ENCODE measurements around the gene ELP2. TPM values are rescaled to one million over a fixed set of nuclear protein-coding genes. Genes with fewer than 3 reads are reported as not detected.
"Not testable (repeated sequence)": the region's sequence is repeated elsewhere in the genome, so short reads cannot be mapped to it uniquely, and the experiment has no call there.

Gene ELP2
- total RNA-seq: 49.7 TPM
- long read RNA-seq, full-length matches to known transcripts: 91 of 119 reads
- long read RNA-seq, partial matches to known transcripts: 6 of 119 reads
- long read RNA-seq, other reads (novel, unspliced or antisense): 22 of 119 reads

GRCh38 chr18:36129300-36130038 is at the start of gene ELP2, which contains the start of gene SLC39A6:
ELP2 (plus strand) TSS chr18:36129899; CDS start chr18:36129934, 35 bp downstream.
SLC39A6 (minus strand) TSS chr18:36129340; CDS start chr18:36127007, 2,333 bp downstream.
- H3K4me1 ChIP-seq: peaks cover 49% of the 10 kb centered on the region
- H3K27me3 ChIP-seq (ENCODE audit: low read depth): no peaks in the 10 kb centered on the region
- H3K27ac ChIP-seq (replicated peaks): peak within 1 kb of the TSS; percentile 95
- H3K9me3 ChIP-seq (replicated peaks): no peaks in the 10 kb centered on the region
- DNase-seq: peak; percentile 96
- H3K4me3 ChIP-seq: peak within 1 kb of the TSS; percentile 89
- intact Hi-C loops (cut with micrococcal nuclease): no loop called here
- H3K36me3 ChIP-seq: peaks cover 6% of the 10 kb centered on the region
- TF ChIP-seq CTCF (IDR thresholded peaks at IDR 0.05; ENCODE audit: borderline replicate concordance): peak; percentile 8

GRCh38 chr18:36081118-36081517 is 48.6 kb upstream of the ELP2 start:
- DNase-seq; intact Hi-C loops (cut with micrococcal nuclease); H3K4me3 ChIP-seq; H3K27ac ChIP-seq (replicated peaks); H3K36me3 ChIP-seq; H3K4me1 ChIP-seq; H3K27me3 ChIP-seq (ENCODE audit: low read depth): not testable (repeated sequence)
- H3K9me3 ChIP-seq (replicated peaks): peaks cover 25% of the 10 kb centered on the region

GRCh38 chr18:36083729-36084128 is 46.0 kb upstream of the ELP2 start:
- TF ChIP-seq CTCF (IDR thresholded peaks at IDR 0.05; ENCODE audit: borderline replicate concordance): no peak
- Histone ChIP-seq H3K27me3 (ENCODE audit: low read depth) (no peaks in the 10 kb centered on the region), H3K9me3 (replicated peaks) (peaks cover 25% of the 10 kb centered on the region), H3K4me1 (no peaks in the 10 kb centered on the region), H3K27ac (replicated peaks) (no peak overlapping the region), H3K36me3 (no peaks in the 10 kb centered on the region), H3K4me3 (no peak overlapping the region)
- intact Hi-C loops (cut with micrococcal nuclease): no loop called here
- no peak for DNase-seq

- Histone ChIP-seq H3K27ac (replicated peaks) (no peak overlapping the region), H3K4me3 (no peak overlapping the region), H3K9me3 (replicated peaks) (peaks cover 25% of the 10 kb centered on the region), H3K27me3 (ENCODE audit: low read depth) (no peaks in the 10 kb centered on the region), H3K4me1 (no peaks in the 10 kb centered on the region), H3K36me3 (no peaks in the 10 kb centered on the region)
- no peak for DNase-seq
- intact Hi-C loops (cut with micrococcal nuclease): no loop called here
- no peak for TF ChIP-seq CTCF (IDR thresholded peaks at IDR 0.05; ENCODE audit: borderline replicate concordance)
Observed at GRCh38 chr18:36085195-36085594, 44.5 kb upstream of the ELP2 start.

- Histone ChIP-seq H3K4me1 (no peaks in the 10 kb centered on the region), H3K9me3 (replicated peaks) (peaks cover 15% of the 10 kb centered on the region), H3K27me3 (ENCODE audit: low read depth) (no peaks in the 10 kb centered on the region), H3K36me3 (no peaks in the 10 kb centered on the region), H3K4me3 (no peak overlapping the region), H3K27ac (replicated peaks) (no peak overlapping the region)
- TF ChIP-seq CTCF (IDR thresholded peaks at IDR 0.05; ENCODE audit: borderline replicate concordance): no peak
- DNase-seq: no peak
- intact Hi-C loops (cut with micrococcal nuclease): no loop called here
Observed at GRCh38 chr18:36086186-36086585, 43.5 kb upstream of the ELP2 start.

GRCh38 chr18:36088256-36088655 is 41.4 kb upstream of the ELP2 start:
- intact Hi-C loops (cut with micrococcal nuclease): no loop called here
- no peak overlapping the region for H3K4me3 ChIP-seq
- TF ChIP-seq CTCF (IDR thresholded peaks at IDR 0.05; ENCODE audit: borderline replicate concordance): no peak
- no peaks in the 10 kb centered on the region for H3K4me1 ChIP-seq
- H3K36me3 ChIP-seq: no peaks in the 10 kb centered on the region
- no peak overlapping the region for H3K27ac ChIP-seq (replicated peaks)
- H3K27me3 ChIP-seq (ENCODE audit: low read depth): no peaks in the 10 kb centered on the region
- H3K9me3 ChIP-seq (replicated peaks): peaks cover 10% of the 10 kb centered on the region
- DNase-seq: no peak

All from left ventricle myocardium inferior (tissue), 1 donor.